ENCODE data around the gene ILKAP. TPM values are rescaled to one million over a fixed set of nuclear protein-coding genes. Genes with fewer than 3 reads are reported as not detected.

Gene ILKAP
- total and polyA plus RNA-seq, 2 experiments from 2014 or later = 25.7 to 81.9 TPM

DNA sequence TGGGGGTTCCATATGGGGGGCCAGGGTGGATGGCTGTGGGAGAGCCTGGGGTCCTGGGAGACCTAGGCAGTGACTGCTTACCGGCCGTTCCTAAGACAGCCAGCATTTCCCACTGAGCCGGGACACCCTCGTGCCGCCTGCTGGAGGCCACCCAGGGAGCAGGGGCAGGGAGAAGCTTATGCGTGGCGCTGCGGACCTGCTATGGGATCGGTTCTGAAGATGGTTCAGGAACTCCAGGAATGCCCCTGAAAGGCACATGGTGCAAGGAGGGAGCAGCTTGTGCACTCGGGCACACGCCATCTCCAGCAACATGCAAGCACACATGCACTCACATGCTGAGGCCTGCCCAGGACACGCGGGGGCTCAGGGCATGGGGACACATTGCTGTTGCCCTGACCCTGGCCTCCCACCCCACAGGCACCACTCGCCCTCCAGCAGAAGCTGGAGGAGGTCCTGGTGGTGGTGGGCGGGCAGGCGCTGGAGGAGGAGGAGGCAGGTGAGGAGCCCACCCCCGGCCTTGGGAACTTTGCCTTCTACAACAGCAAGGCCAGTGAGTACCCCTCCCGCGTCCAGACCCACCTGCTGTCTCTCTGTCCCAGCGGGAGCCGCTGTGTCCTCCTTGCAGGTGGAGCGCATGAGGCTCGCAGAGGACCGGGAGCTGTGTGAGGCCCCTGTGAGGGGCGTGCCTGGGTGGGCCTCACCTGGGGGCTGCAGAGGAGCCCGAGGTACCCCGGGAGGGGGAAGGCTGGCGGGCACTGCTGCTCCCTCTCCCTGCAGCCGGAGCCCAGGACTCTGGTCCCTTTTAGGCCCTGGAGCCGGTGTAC lies 60.9 kb downstream of the ILKAP start:
- H3K4me3 ChIP-seq = no peak overlapping the region
- H3K27me3 ChIP-seq = no peaks in the 10 kb centered on the region
- no peaks in the 10 kb centered on the region for H3K9me3 ChIP-seq (ENCODE audit: low read depth)
- no peaks in the 10 kb centered on the region for H3K36me3 ChIP-seq
- TF ChIP-seq, protein P1, sequence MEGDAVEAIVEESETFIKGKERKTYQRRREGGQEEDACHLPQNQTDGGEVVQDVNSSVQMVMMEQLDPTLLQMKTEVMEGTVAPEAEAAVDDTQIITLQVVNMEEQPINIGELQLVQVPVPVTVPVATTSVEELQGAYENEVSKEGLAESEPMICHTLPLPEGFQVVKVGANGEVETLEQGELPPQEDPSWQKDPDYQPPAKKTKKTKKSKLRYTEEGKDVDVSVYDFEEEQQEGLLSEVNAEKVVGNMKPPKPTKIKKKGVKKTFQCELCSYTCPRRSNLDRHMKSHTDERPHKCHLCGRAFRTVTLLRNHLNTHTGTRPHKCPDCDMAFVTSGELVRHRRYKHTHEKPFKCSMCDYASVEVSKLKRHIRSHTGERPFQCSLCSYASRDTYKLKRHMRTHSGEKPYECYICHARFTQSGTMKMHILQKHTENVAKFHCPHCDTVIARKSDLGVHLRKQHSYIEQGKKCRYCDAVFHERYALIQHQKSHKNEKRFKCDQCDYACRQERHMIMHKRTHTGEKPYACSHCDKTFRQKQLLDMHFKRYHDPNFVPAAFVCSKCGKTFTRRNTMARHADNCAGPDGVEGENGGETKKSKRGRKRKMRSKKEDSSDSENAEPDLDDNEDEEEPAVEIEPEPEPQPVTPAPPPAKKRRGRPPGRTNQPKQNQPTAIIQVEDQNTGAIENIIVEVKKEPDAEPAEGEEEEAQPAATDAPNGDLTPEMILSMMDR (IDR thresholded peaks at IDR 0.05; ENCODE audit: low read depth, low read length) = no peak
- DNase-seq (ENCODE audit: low read depth in 1 of 2, low spot score in 1 of 2) = no peak
- H3K27ac ChIP-seq = no peak overlapping the region
- H3K4me1 ChIP-seq (ENCODE audit: low read depth) = peaks cover 20% of the 10 kb centered on the region

DNA sequence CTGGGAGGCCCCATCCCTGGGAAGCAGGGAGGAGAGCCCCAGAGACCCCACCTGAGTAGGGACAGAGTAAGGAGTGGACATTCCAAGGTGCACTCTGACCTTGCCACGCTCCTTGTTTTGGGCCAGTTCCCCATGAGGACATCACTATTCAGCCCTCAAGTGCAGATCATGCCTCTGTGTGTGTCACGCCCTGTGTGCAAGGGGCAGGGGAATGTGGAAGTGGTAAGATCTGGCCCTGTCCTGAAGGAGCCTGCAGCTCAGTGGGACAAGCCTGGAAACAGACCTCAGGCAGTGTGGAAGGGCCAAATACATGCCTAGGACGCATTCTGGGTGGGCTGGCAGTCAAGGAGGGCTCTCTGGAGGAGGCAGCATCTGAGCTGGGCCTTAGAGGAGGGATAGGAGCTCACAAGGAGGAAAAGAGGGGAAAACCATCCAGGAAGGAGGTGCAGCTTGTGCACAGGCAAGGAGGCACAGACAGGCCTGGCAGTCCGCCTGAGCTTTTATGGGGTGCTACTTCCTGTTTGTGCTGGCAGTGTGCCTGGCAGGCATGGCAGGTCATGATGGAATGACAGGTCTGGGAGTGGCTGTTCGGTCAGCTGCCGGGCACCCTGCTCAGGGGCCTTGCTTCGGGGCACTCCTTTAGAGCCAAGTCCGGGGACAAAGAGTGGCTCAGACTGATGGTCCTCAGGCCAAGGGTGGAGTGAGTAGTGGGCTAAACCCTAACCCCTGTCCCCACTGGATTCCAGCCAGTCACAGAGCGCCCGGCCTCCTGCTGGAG lies 61.8 kb downstream of the ILKAP start:
- peaks cover 25% of the 10 kb centered on the region for H3K4me1 ChIP-seq (ENCODE audit: low read depth)
- H3K27ac ChIP-seq = no peak overlapping the region
- no peak for DNase-seq (ENCODE audit: low read depth in 1 of 2, low spot score in 1 of 2)
- TF ChIP-seq, protein P1 (IDR thresholded peaks at IDR 0.05; ENCODE audit: low read depth, low read length) = no peak
- H3K4me3 ChIP-seq = no peak overlapping the region
- no peaks in the 10 kb centered on the region for H3K27me3 ChIP-seq
- no peaks in the 10 kb centered on the region for H3K36me3 ChIP-seq
- no peaks in the 10 kb centered on the region for H3K9me3 ChIP-seq (ENCODE audit: low read depth)

DNA sequence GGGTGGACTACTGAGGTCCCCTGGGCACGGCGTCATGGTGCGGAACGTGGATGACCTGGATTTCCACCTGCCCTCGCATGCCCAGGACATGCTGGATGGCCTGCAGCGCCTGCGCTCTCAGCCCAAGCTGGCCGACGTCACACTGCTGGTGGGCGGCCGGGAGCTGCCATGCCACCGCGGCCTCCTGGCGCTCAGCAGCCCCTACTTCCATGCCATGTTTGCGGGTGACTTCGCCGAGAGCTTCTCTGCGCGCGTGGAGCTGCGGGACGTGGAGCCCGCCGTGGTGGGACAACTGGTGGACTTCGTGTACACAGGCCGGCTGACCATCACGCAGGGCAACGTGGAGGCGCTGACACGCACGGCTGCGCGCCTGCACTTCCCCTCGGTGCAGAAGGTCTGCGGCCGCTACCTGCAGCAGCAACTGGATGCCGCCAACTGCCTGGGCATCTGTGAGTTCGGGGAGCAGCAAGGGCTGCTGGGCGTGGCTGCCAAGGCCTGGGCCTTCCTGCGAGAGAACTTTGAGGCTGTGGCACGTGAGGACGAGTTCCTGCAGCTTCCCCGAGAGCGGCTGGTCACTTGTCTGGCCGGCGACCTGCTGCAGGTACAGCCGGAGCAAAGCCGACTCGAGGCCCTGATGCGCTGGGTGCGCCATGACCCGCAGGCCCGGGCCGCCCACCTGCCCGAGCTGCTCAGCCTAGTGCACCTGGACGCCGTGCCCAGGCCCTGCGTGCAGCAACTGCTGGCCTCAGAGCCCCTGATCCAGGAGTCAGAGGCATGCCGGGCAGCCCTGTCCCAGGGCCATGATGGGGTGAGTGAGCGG lies 62.6 kb downstream of the ILKAP start:
- Histone ChIP-seq H3K4me1 (ENCODE audit: low read depth) (peaks cover 29% of the 10 kb centered on the region), H3K27me3 (no peaks in the 10 kb centered on the region), H3K4me3 (no peak overlapping the region), H3K9me3 (ENCODE audit: low read depth) (no peaks in the 10 kb centered on the region), H3K27ac (no peak overlapping the region), H3K36me3 (no peaks in the 10 kb centered on the region)
- TF ChIP-seq, protein P1 (IDR thresholded peaks at IDR 0.05; ENCODE audit: low read depth, low read length) = no peak
- DNase-seq (ENCODE audit: low read depth in 1 of 2, low spot score in 1 of 2) = no peak

DNA sequence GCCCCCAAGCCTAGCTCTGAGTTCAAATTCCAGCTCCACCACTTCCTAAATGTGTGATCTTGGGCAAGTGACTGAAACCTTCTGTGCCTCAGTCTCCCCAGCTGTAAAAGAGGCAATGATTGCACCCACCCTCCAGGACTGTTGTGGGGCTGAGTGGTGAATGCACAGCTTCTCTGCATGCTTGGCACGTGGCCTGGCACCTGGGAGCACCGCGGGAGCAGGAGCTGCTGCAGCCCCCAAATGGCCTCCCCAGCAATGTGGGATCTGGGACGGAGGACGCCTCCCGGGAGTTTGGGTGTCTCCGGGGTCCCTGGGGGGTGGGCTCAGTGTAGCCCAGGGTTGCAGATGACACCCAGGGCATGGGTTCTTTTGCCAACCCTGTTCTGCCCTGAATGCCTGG lies 63.5 kb downstream of the ILKAP start:
- peaks cover 29% of the 10 kb centered on the region for H3K4me1 ChIP-seq (ENCODE audit: low read depth)
- no peak overlapping the region for H3K4me3 ChIP-seq
- no peaks in the 10 kb centered on the region for H3K36me3 ChIP-seq
- TF ChIP-seq, protein P1 (IDR thresholded peaks at IDR 0.05; ENCODE audit: low read depth, low read length) = no peak
- H3K27ac ChIP-seq = no peak overlapping the region
- H3K9me3 ChIP-seq (ENCODE audit: low read depth) = no peaks in the 10 kb centered on the region
- no peak for DNase-seq (ENCODE audit: low read depth in 1 of 2, low spot score in 1 of 2)
- H3K27me3 ChIP-seq = no peaks in the 10 kb centered on the region
